Nephron progenitor cell (in vitro differentiated cells): ENCODE data around the gene PRPF6.
"Not testable (repeated sequence)": the region's sequence is repeated elsewhere in the genome, so short reads cannot be mapped to it uniquely, and the experiment has no call there.

ENCODE experiments used
- DNase-seq: peaks from one replicate; pipeline ENCODE4 v3.0.0; 2021
- H3K27ac Mint-ChIP-seq: 2 replicates; pipeline ENCODE4 v1.8.0; 2021; ENCODE audit warnings: mild to moderate bottlenecking, moderate library complexity, mixed read lengths
- H3K27me3 Mint-ChIP-seq: 2 replicates; pipeline ENCODE4 v1.8.0; 2021; ENCODE audit warnings: mild to moderate bottlenecking, low read depth, mixed read lengths; ENCODE audit not compliant: poor library complexity
- H3K36me3 Mint-ChIP-seq: 2 replicates; pipeline ENCODE4 v1.8.0; 2021; ENCODE audit warnings: low read depth, mixed read lengths
- H3K4me1 Mint-ChIP-seq: 2 replicates; pipeline ENCODE4 v1.8.0; 2021; ENCODE audit warnings: mixed read lengths
- H3K4me3 Mint-ChIP-seq: 2 replicates; pipeline ENCODE4 v1.8.0; 2021; ENCODE audit warnings: mild to moderate bottlenecking, moderate library complexity, mixed read lengths
- H3K9me3 Mint-ChIP-seq: 2 replicates; pipeline ENCODE4 v1.8.0; 2021; ENCODE audit warnings: mild to moderate bottlenecking, moderate library complexity, mixed read lengths
- CTCF ChIP-seq: fragments of 200-600 bp; sonication (generic); IDR thresholded peaks from 2 replicates; pipeline ENCODE4 v1.5.0; 2021; ENCODE audit warnings: antibody characterized with exemption

Gene PRPF6

GRCh38 chr20:63974402-63975200 is 6.3 kb upstream of the PRPF6 start:
- H3K4me1 Mint-ChIP-seq: peaks cover 27% of the 10 kb centered on the region
- H3K27ac Mint-ChIP-seq: no peak overlapping the region
- DNase-seq: no peak
- no peak for TF ChIP-seq CTCF
- no peaks in the 10 kb centered on the region for H3K36me3 Mint-ChIP-seq
- H3K27me3 Mint-ChIP-seq: peaks cover 66% of the 10 kb centered on the region
- H3K4me3 Mint-ChIP-seq: no peak overlapping the region
- no peaks in the 10 kb centered on the region for H3K9me3 Mint-ChIP-seq

GRCh38 chr20:63976511-63976910 is 4.4 kb upstream of the PRPF6 start:
- not testable (repeated sequence) for DNase-seq, H3K27ac Mint-ChIP-seq, H3K36me3 Mint-ChIP-seq, H3K9me3 Mint-ChIP-seq, H3K4me3 Mint-ChIP-seq
- H3K4me1 Mint-ChIP-seq: peaks cover 46% of the 10 kb centered on the region
- peaks cover 64% of the 10 kb centered on the region for H3K27me3 Mint-ChIP-seq

- H3K9me3 Mint-ChIP-seq: no peaks in the 10 kb centered on the region
- peaks cover 60% of the 10 kb centered on the region for H3K27me3 Mint-ChIP-seq
Observed at GRCh38 chr20:63976980-63977738, 3.8 kb upstream of the PRPF6 start.

GRCh38 chr20:63977739-63978276 is 3.1 kb upstream of the PRPF6 start:
- H3K36me3 Mint-ChIP-seq: peaks cover 11% of the 10 kb centered on the region
- no peak for DNase-seq
- peaks cover 51% of the 10 kb centered on the region for H3K4me1 Mint-ChIP-seq
- peaks cover 53% of the 10 kb centered on the region for H3K27me3 Mint-ChIP-seq
- peak overlapping the region; percentile 75 for H3K4me3 Mint-ChIP-seq
- no peak for TF ChIP-seq CTCF
- H3K27ac Mint-ChIP-seq: no peak overlapping the region
- H3K9me3 Mint-ChIP-seq: no peaks in the 10 kb centered on the region

More at GRCh38 chr20:63976980-63977738, 3.8 kb upstream of the PRPF6 start:
- Mint-ChIP-seq H3K4me1 (peaks cover 51% of the 10 kb centered on the region), H3K4me3 (peak overlapping the region; percentile 66), H3K36me3 (peaks cover 5% of the 10 kb centered on the region), H3K27ac (no peak overlapping the region)
- DNase-seq: no peak
- no peak for TF ChIP-seq CTCF

- peaks cover 47% of the 10 kb centered on the region for H3K27me3 Mint-ChIP-seq
- TF ChIP-seq CTCF: no peak
- peak overlapping the region; percentile 75 for H3K4me3 Mint-ChIP-seq
- H3K9me3 Mint-ChIP-seq: no peaks in the 10 kb centered on the region
- peaks cover 49% of the 10 kb centered on the region for H3K4me1 Mint-ChIP-seq
- H3K27ac Mint-ChIP-seq: no peak overlapping the region
- DNase-seq: peak; percentile 73
- H3K36me3 Mint-ChIP-seq: peaks cover 18% of the 10 kb centered on the region
Observed at GRCh38 chr20:63978319-63979228, 2.4 kb upstream of the PRPF6 start.
